ENCODE results near the gene TMEM131. TPM values are rescaled to one million over a fixed set of nuclear protein-coding genes. Genes with fewer than 3 reads are reported as not detected.
A peak's percentile ranks its signal among the peaks of the same experiment; 100 is the strongest.

The TMEM131 gene
- total and polyA plus RNA-seq, 10 of the 15 experiments (the other 5 are each of a cell fraction or from before 2014, with no cell fraction given) = 6.0 to 48.2 (median 23.2) TPM

GRCh38 chr2:97994476-97994875 is 1.3 kb downstream of the TMEM131 start:
- Histone ChIP-seq H3K9me3 (replicated peaks; ENCODE audit: control insufficient read depth, insufficient read depth, low read length) (no peaks in the 10 kb centered on the region; the same call in 2 of the 3 replicates), H3K9ac (ENCODE audit: control insufficient read depth, insufficient read depth, low read length) (peak overlapping the region; percentile 80), H3K27me3 (replicated peaks in 1 of 2; ENCODE audit: control insufficient read depth in 2 of 2, insufficient read depth in 2 of 2, low read length in 1 of 2) (no peaks in the 10 kb centered on the region), H4K20me1 (ENCODE audit: control insufficient read depth, insufficient read depth) (no peaks in the 10 kb centered on the region; the same call in 1 of the 2 replicates), H2AFZ (ENCODE audit: control insufficient read depth, low read depth, low read length) (no peak overlapping the region), H3K27ac (ENCODE audit: control insufficient read depth, insufficient read depth) (peak overlapping the region; percentile 94), H3K4me2 (ENCODE audit: control insufficient read depth, insufficient read depth) (peak overlapping the region; percentile 93), H3K4me3 (peak overlapping the region; percentile 83), H3K4me1 (ENCODE audit: control insufficient read depth, insufficient read depth, low read length) (peaks cover 23% of the 10 kb centered on the region), H3K79me2 (ENCODE audit: control insufficient read depth, insufficient read depth, low read length) (peaks cover 56% of the 10 kb centered on the region), H3K36me3 (ENCODE audit: control insufficient read depth in 2 of 2, insufficient read depth in 2 of 2, low read length in 1 of 2) (no peaks in the 10 kb centered on the region)
- intact Hi-C loops (cut with micrococcal nuclease; ENCODE audit: unreplicated experiment) = loop anchor here (2.0 to 5.0 kb wide), 3 partner anchors 18 to 193 kb away; no protein-coding TSS in a partner anchor
- SMC1A ChIA-PET (ENCODE audit: uncharacterized antibody, unreplicated experiment) = interaction anchor here (0.7 to 1.3 kb wide), 19 partner anchors 15 to 187 kb away, joined by 3 to 8 read pairs (median 4); no protein-coding TSS in a partner anchor
- TF ChIP-seq BRCA1 (IDR thresholded peaks at IDR 0.05; ENCODE audit: low read depth, low read length) = no peak
- TF ChIP-seq ELK1 (IDR thresholded peaks at IDR 0.05; ENCODE audit: low read depth, low read length) = no peak
- TF ChIP-seq BACH1 (IDR thresholded peaks at IDR 0.05; ENCODE audit: borderline replicate concordance) = no peak
- no peak for TF ChIP-seq BCL11A (IDR thresholded peaks at IDR 0.05; ENCODE audit: low read depth, low read length)
- TF ChIP-seq ZBTB40 (IDR thresholded peaks at IDR 0.05; ENCODE audit: borderline replicate concordance) = no peak
- no peak for TF ChIP-seq PKNOX1 (IDR thresholded peaks at IDR 0.05)
- no peak for TF ChIP-seq MLLT1 (IDR thresholded peaks at IDR 0.05)
- TF ChIP-seq BMI1 (IDR thresholded peaks at IDR 0.05; ENCODE audit: borderline replicate concordance) = no peak
- TF ChIP-seq, protein P1, sequence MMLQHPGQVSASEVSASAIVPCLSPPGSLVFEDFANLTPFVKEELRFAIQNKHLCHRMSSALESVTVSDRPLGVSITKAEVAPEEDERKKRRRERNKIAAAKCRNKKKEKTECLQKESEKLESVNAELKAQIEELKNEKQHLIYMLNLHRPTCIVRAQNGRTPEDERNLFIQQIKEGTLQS (IDR thresholded peaks at IDR 0.05; ENCODE audit: borderline replicate concordance, extremely low read depth, low read depth, low read length) = no peak
- no peak for TF ChIP-seq SRF (IDR thresholded peaks at IDR 0.05; ENCODE audit: low read depth in 2 of 2, low read length in 2 of 2)
- TF ChIP-seq MEF2A (IDR thresholded peaks at IDR 0.05; ENCODE audit: insufficient read depth, low read depth, low read length) = no peak
- TF ChIP-seq ZNF622 (IDR thresholded peaks at IDR 0.05) = no peak
- TF ChIP-seq TAF1 (IDR thresholded peaks at IDR 0.05; ENCODE audit: borderline replicate concordance, low read depth, low read length) = no peak
- CTCF ChIA-PET = interaction anchor here (0.6 to 1.0 kb wide), 3 partner anchors 188 to 405 kb away, joined by 3 to 4 read pairs (median 3); partner anchors contain the start of gene ANKRD36B
- ATAC-seq = no peak
- RAD21 ChIA-PET (ENCODE audit: unreplicated experiment) = interaction anchor here (0.7 to 1.3 kb wide), 21 partner anchors 16 to 239 kb away, joined by 3 to 13 read pairs (median 4); partner anchors contain the start of gene VWA3B
- in situ Hi-C loops (cut with MboI) = no loop called here
- TSS peak; percentile 52 for BruUV-seq (replicated peaks)
- no peak for DNase-seq (ENCODE audit: low read depth, low spot score)
- POLR2A ChIA-PET = interaction anchor here (0.7 to 1.1 kb wide), 4 partner anchors 16 to 37 kb away, joined by 3 read pairs; no protein-coding TSS in a partner anchor
- FAIRE-seq = no peak
- WGBS (ENCODE audit: insufficient coverage, insufficient replicate concordance, low lambda C conversion rate, missing lambda C conversion rate) = 0% methylated on average over 4 of the region's 4 CpGs

All from GM12878 (cell line).